SK-N-SH (cell line): ENCODE results near the gene TMEM164. TPM values are rescaled to one million over a fixed set of nuclear protein-coding genes. Genes with fewer than 3 reads are reported as not detected.
A peak's percentile ranks its signal among the peaks of the same experiment; 100 is the strongest.

Source experiments
- CTCF ChIA-PET: fragments of 300-600, 350-600 bp; formaldehyde crosslinking; extraction: SDS; loops from one replicate; lab custom pipeline; 2021; lab: Yijun Ruan, JAX
- POLR2A ChIA-PET: fragments of 350-600 bp; sonication (Branson Sonifier 250); formaldehyde crosslinking; extraction: SDS; loops from one replicate; lab custom pipeline; 2020; ENCODE audit warnings: antibody characterized with exemption, inconsistent platforms; lab: Yijun Ruan, JAX
- DNase-seq: peaks from one replicate; pipeline ENCODE4 v3.0.0; 2012
- H2AFZ ChIP-seq: fragments of 200-600 bp; sonication (generic); 2 replicates; pipeline ENCODE4 v1.8.1; 2016; ENCODE audit warnings: antibody characterized with exemption, mild to moderate bottlenecking, low read depth
- H3F3A ChIP-seq: fragments of 200-600 bp; sonication (generic); replicated peaks from 2 replicates; pipeline ENCODE3; 2016; ENCODE audit warnings: antibody characterized with exemption, mild to moderate bottlenecking; ENCODE audit not compliant: insufficient read depth
- H3K27ac ChIP-seq, 2 experiments: fragments of 200-500 bp in 1 of 2; fragments of 200-600 bp in 1 of 2; sonication (Bioruptor generic) in 1 of 2; sonication (generic), shearing (Covaris generic) in 1 of 2; 2 replicates each; pipeline versions ENCODE4 v1.5.1 to v1.6.1; 2014 to 2016; ENCODE audit warnings: low read depth in 2 of 2, inconsistent platforms in 1 of 2, low read length in 1 of 2, mild to moderate bottlenecking in 1 of 2, mixed read lengths in 1 of 2
- H3K27me3 ChIP-seq: fragments of 200-600 bp; sonication (generic), shearing (Covaris generic); 2 replicates; pipeline ENCODE4 v1.6.1; 2016; ENCODE audit warnings: mixed run types; ENCODE audit not compliant: insufficient read depth
- H3K36me3 ChIP-seq, 2 experiments: fragments of 200-500 bp in 1 of 2; fragments of 200-600 bp in 1 of 2; sonication (Bioruptor generic) in 1 of 2; sonication (generic) in 1 of 2; replicated peaks in 1 of 2; 2 replicates each; pipeline versions ENCODE3 to v1.5.1; 2014 to 2016; ENCODE audit warnings: low read length in 1 of 2, mild to moderate bottlenecking in 1 of 2; ENCODE audit not compliant: insufficient read depth in 2 of 2, control insufficient read depth in 1 of 2
- H3K4me1 ChIP-seq, 2 experiments: fragments of 200-500 bp in 1 of 2; fragments of 200-600 bp in 1 of 2; sonication (Bioruptor generic) in 1 of 2; sonication (generic), shearing (Covaris generic) in 1 of 2; 2 replicates each; pipeline versions ENCODE4 v1.5.1 to v1.6.1; 2014 to 2016; ENCODE audit warnings: low read depth in 1 of 2, low read length in 1 of 2, mixed run types in 1 of 2; ENCODE audit not compliant: insufficient read depth in 2 of 2, control insufficient read depth in 1 of 2
- H3K4me2 ChIP-seq: fragments of 200-600 bp; sonication (generic), shearing (Covaris generic); 2 replicates; pipeline ENCODE4 v1.6.1; 2017; ENCODE audit warnings: mixed run types
- H3K4me3 ChIP-seq, 2 experiments: fragments of 200-500 bp in 1 of 2; fragments of 200-600 bp in 1 of 2; sonication (Bioruptor generic) in 1 of 2; sonication (generic), shearing (Covaris generic) in 1 of 2; 2 replicates each; pipeline versions ENCODE4 v1.5.1 to v1.8.1; 2014 to 2016; ENCODE audit warnings: low read depth in 2 of 2, inconsistent platforms in 1 of 2, low read length in 1 of 2, mild to moderate bottlenecking in 1 of 2, mixed read lengths in 1 of 2, moderate library complexity in 1 of 2
- H3K79me2 ChIP-seq: fragments of 200-600 bp; sonication (generic); 2 replicates; pipeline ENCODE4 v1.8.1; 2017; ENCODE audit warnings: mild to moderate bottlenecking; ENCODE audit not compliant: insufficient read depth
- H3K9ac ChIP-seq: fragments of 200-600 bp; sonication (generic); 2 replicates; pipeline ENCODE4 v1.6.1; 2017; ENCODE audit warnings: mixed run types
- H3K9me2 ChIP-seq: fragments of 200-600 bp; sonication (generic); 2 replicates; pipeline ENCODE4 v1.6.1; 2017; ENCODE audit warnings: mixed run types
- H3K9me3 ChIP-seq: fragments of 200-600 bp; sonication (generic); 2 replicates; pipeline ENCODE4 v1.6.1; 2017; ENCODE audit warnings: mixed run types, mild to moderate bottlenecking, moderate library complexity
- H4K20me1 ChIP-seq: fragments of 200-600 bp; sonication (generic); 2 replicates; pipeline ENCODE4 v1.6.1; 2017; ENCODE audit warnings: mild to moderate bottlenecking, mixed run types; ENCODE audit not compliant: insufficient read depth
- EP300 ChIP-seq, 2 experiments: IDR thresholded peaks; 2 replicates each; pipeline versions ENCODE4 v1.4.0 to v1.6.1; 2012; ENCODE audit warnings: borderline replicate concordance in 1 of 2, low read depth in 1 of 2, low read length in 1 of 2
- EZH2phosphoT487 ChIP-seq: fragments of 200-600 bp; sonication (generic); IDR thresholded peaks from 2 replicates; pipeline ENCODE4 v1.6.1; 2017; ENCODE audit warnings: low read depth, mixed run types, mild to moderate bottlenecking, antibody characterized with exemption, moderate library complexity, borderline replicate concordance
- GATA2 ChIP-seq: sonication (generic); formaldehyde crosslinking; IDR thresholded peaks from 2 replicates; pipeline ENCODE4 v1.5.0; 2020; ENCODE audit warnings: mild to moderate bottlenecking, missing genetic modification reagents
- RAD21 ChIP-seq: IDR thresholded peaks from 2 replicates; pipeline ENCODE4 v1.6.1; 2012; ENCODE audit warnings: mild to moderate bottlenecking, low read length
- TAF1 ChIP-seq: IDR thresholded peaks from 2 replicates; pipeline ENCODE4 v1.6.1; 2012; ENCODE audit warnings: low read depth, mild to moderate bottlenecking, low read length, moderate library complexity, borderline replicate concordance
- WGBS: methylation state at CpG from one replicate; pipeline ENCODE4 v1.1.6; 2017; ENCODE audit warnings: low lambda C conversion rate; 5-methylcytosine and 5-hydroxymethylcytosine counted together
- polyA plus RNA-seq, 3 experiments: library from polyadenylated mRNA; depleted of rRNA; stranded (reverse); fragments of >200 nt; gene quantifications; 2 replicates each; pipeline ENCODE4 v1.2.3, GENCODE V29; 2012
- TF ChIP-seq, protein P1 (sequence below): IDR thresholded peaks from 2 replicates; pipeline ENCODE4 v1.4.0; 2012; ENCODE audit warnings: low read depth, borderline replicate concordance
- TF ChIP-seq, protein P2 (sequence below): IDR thresholded peaks from 2 replicates; pipeline ENCODE4 v1.6.1; 2012; ENCODE audit warnings: mild to moderate bottlenecking, low read depth, low read length, moderate library complexity
- TF ChIP-seq, protein P3 (sequence below): IDR thresholded peaks from 2 replicates; pipeline ENCODE4; 2012

The TMEM164 gene
- polyA plus RNA-seq, 1 of the 3 experiments (the other 2 are of a cell fraction): 11.9 TPM

GRCh38 chrX:110006161-110006560 lies 3.2 kb downstream of the TMEM164 start:
- Histone ChIP-seq H4K20me1 (no peaks in the 10 kb centered on the region), H3K27me3 (peaks cover 4% of the 10 kb centered on the region; the same call in 1 of the 2 replicates), H3K79me2 (peaks cover 4% of the 10 kb centered on the region; the same call in 1 of the 2 replicates), H3K9me3 (no peaks in the 10 kb centered on the region), H3K4me3 (no peak overlapping the region), H3K9ac (no peak overlapping the region), H3K4me1 (peaks cover 0 to 19% of the 10 kb centered on the region in 2 experiments; a peak in 1 of 4 replicates), H3K36me3 (peaks cover 0 to 3% of the 10 kb centered on the region in 2 experiments), H2AFZ (no peak overlapping the region), H3K4me2 (no peak overlapping the region), H3K9me2 (no peaks in the 10 kb centered on the region), H3K27ac (no peak overlapping the region), H3F3A (no peaks in the 10 kb centered on the region)
- no peak for TF ChIP-seq EZH2phosphoT487
- TF ChIP-seq GATA2 (CRISPR knock-in tag): no peak
- TF ChIP-seq, protein P1, sequence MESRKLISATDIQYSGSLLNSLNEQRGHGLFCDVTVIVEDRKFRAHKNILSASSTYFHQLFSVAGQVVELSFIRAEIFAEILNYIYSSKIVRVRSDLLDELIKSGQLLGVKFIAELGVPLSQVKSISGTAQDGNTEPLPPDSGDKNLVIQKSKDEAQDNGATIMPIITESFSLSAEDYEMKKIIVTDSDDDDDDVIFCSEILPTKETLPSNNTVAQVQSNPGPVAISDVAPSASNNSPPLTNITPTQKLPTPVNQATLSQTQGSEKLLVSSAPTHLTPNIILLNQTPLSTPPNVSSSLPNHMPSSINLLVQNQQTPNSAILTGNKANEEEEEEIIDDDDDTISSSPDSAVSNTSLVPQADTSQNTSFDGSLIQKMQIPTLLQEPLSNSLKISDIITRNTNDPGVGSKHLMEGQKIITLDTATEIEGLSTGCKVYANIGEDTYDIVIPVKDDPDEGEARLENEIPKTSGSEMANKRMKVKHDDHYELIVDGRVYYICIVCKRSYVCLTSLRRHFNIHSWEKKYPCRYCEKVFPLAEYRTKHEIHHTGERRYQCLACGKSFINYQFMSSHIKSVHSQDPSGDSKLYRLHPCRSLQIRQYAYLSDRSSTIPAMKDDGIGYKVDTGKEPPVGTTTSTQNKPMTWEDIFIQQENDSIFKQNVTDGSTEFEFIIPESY: no peak
- no peak for TF ChIP-seq EP300 (IDR thresholded peaks at IDR 0.05; ENCODE audit: borderline replicate concordance in 1 of 2, low read depth in 1 of 2, low read length in 1 of 2)
- TF ChIP-seq TAF1: no peak
- ChIA-PET CTCF (interaction anchor here (2.2 kb wide), 1 partner anchor 140 kb away, joined by 5 read pairs; no protein-coding TSS in a partner anchor), POLR2A (no interaction called here)
- no peak for DNase-seq
- 41% methylated on average over 2 of the region's 2 CpGs for WGBS

DNA sequence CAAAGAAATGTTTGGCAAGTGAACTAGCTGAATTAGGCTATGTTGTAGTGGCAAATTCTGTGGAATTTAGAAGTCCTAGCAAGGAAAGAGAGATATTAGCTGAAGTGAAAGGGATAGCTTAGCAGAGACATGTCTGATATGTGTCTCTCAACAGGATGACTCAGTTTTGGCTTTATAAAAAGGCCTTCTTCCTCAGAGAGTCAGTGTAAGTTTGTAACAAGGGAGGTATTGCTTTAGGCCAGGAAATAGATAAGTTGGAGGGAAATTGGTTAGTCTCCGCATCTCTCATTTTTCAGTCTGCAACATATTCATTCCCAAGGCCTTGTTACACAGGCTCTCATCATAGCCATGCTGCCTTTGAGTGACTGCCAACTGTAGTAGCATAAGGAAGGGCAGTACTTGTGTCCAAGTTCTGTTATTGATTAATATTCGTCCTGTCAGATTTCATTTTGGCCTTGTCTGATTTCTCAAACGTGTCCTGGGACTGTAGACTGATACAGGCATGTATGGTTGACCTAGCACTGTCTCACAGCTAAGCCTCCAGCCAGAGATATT lies 4.0 kb downstream of the TMEM164 start:
- no peak overlapping the region for H3K4me2 ChIP-seq
- peak overlapping the region; percentile 6 to 34; a peak in 2 of 4 replicates for H3K27ac ChIP-seq
- CTCF ChIA-PET: interaction anchor here (2.2 kb wide), 1 partner anchor 140 kb away, joined by 5 read pairs; no protein-coding TSS in a partner anchor
- no peaks in the 10 kb centered on the region for H4K20me1 ChIP-seq
- H3K4me3 ChIP-seq: no peak overlapping the region
- peaks cover 3% of the 10 kb centered on the region; the same call in 1 of the 2 replicates for H3K27me3 ChIP-seq
- WGBS: 38% methylated on average over 3 of the region's 3 CpGs
- peaks cover 0 to 3% of the 10 kb centered on the region in 2 experiments for H3K36me3 ChIP-seq
- no peak overlapping the region for H2AFZ ChIP-seq
- no peaks in the 10 kb centered on the region for H3F3A ChIP-seq
- peaks cover 0 to 17% of the 10 kb centered on the region in 2 experiments; a peak in 1 of 4 replicates for H3K4me1 ChIP-seq
- peaks cover 4% of the 10 kb centered on the region; the same call in 1 of the 2 replicates for H3K79me2 ChIP-seq
- H3K9me2 ChIP-seq: no peaks in the 10 kb centered on the region
- DNase-seq: no peak
- no peaks in the 10 kb centered on the region for H3K9me3 ChIP-seq
- POLR2A ChIA-PET: no interaction called here
- TF ChIP-seq, protein P1: no peak
- TF ChIP-seq, protein P2, sequence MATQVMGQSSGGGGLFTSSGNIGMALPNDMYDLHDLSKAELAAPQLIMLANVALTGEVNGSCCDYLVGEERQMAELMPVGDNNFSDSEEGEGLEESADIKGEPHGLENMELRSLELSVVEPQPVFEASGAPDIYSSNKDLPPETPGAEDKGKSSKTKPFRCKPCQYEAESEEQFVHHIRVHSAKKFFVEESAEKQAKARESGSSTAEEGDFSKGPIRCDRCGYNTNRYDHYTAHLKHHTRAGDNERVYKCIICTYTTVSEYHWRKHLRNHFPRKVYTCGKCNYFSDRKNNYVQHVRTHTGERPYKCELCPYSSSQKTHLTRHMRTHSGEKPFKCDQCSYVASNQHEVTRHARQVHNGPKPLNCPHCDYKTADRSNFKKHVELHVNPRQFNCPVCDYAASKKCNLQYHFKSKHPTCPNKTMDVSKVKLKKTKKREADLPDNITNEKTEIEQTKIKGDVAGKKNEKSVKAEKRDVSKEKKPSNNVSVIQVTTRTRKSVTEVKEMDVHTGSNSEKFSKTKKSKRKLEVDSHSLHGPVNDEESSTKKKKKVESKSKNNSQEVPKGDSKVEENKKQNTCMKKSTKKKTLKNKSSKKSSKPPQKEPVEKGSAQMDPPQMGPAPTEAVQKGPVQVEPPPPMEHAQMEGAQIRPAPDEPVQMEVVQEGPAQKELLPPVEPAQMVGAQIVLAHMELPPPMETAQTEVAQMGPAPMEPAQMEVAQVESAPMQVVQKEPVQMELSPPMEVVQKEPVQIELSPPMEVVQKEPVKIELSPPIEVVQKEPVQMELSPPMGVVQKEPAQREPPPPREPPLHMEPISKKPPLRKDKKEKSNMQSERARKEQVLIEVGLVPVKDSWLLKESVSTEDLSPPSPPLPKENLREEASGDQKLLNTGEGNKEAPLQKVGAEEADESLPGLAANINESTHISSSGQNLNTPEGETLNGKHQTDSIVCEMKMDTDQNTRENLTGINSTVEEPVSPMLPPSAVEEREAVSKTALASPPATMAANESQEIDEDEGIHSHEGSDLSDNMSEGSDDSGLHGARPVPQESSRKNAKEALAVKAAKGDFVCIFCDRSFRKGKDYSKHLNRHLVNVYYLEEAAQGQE: no peak
- TF ChIP-seq, protein P3, sequence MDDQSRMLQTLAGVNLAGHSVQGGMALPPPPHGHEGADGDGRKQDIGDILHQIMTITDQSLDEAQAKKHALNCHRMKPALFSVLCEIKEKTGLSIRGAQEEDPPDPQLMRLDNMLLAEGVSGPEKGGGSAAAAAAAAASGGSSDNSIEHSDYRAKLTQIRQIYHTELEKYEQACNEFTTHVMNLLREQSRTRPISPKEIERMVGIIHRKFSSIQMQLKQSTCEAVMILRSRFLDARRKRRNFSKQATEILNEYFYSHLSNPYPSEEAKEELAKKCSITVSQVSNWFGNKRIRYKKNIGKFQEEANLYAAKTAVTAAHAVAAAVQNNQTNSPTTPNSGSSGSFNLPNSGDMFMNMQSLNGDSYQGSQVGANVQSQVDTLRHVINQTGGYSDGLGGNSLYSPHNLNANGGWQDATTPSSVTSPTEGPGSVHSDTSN: no peak
- TF ChIP-seq RAD21 (no peak), EZH2phosphoT487 (no peak)
- no peak overlapping the region for H3K9ac ChIP-seq
